A172 (cell line): Measurements from ENCODE around the gene CDK5RAP2. TPM values are rescaled to one million over a fixed set of nuclear protein-coding genes. Genes with fewer than 3 reads are reported as not detected.
"Not testable (repeated sequence)": the region's sequence is repeated elsewhere in the genome, so short reads cannot be mapped to it uniquely, and the experiment has no call there.

Experiments used
- DNase-seq: peaks from one replicate; pipeline ENCODE4 v3.0.0-alpha.2; 2015; ENCODE audit warnings: low spot score
- total RNA-seq: library from RNA; depleted of rRNA; stranded (reverse); fragments of >200 nt; shearing (Covaris generic); gene quantifications from 2 replicates; pipeline ENCODE4 v1.2.3, GENCODE V29; 2014

CDK5RAP2 gene
- total RNA-seq, 1 experiment from 2014 or later, result 34.8 TPM

DNA sequence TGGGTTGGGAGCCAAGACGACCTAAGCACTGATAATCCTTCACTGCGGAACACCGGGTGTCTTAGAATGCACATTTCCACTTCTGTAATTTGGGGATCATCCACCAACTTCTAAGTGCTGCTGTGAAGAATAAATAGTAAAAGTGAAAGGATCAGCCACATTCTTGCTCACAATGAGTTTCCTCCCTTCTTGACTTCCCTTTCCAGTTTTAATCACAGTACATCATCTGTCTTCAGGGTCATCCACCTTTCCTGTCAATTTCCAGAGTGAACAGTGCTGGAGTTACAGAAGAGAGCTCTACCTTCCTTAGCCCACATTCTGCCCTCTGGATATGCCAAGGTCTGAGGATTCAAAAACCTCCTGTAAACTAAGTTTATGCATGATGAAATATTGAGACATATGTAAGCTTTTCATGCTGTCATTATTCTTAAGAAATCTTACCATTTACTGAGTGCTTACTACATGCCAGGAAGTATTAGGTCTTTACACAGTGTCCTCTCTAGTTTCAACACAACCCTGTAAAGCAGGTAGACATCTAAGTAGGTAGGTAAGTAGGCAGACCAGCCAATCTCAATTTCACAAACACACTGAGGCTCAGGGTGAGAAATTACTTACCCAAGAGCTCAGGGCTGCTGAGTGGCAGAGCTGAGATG is 105.2 kb downstream of the CDK5RAP2 start:
- no peak for DNase-seq

DNA sequence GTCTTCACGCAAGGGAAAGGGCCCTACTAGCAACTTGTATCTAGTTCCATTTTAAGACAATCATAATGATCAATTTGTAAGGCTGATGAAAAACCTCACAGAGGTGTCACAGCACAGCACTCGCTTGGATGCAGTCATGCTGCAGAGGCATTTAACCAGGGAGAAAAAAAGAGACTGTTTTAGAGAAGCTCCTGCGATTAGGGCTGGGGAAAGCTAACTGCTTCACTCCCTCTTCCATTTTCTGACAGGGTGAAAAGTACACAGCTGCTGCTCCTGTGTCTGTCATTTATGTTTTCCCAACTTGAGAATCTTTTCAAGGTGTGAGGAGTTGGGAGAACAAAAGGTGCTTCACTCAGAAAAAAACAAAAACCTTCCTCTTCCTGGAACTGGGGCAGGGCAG is 106.4 kb downstream of the CDK5RAP2 start:
- DNase-seq, result no peak

DNA sequence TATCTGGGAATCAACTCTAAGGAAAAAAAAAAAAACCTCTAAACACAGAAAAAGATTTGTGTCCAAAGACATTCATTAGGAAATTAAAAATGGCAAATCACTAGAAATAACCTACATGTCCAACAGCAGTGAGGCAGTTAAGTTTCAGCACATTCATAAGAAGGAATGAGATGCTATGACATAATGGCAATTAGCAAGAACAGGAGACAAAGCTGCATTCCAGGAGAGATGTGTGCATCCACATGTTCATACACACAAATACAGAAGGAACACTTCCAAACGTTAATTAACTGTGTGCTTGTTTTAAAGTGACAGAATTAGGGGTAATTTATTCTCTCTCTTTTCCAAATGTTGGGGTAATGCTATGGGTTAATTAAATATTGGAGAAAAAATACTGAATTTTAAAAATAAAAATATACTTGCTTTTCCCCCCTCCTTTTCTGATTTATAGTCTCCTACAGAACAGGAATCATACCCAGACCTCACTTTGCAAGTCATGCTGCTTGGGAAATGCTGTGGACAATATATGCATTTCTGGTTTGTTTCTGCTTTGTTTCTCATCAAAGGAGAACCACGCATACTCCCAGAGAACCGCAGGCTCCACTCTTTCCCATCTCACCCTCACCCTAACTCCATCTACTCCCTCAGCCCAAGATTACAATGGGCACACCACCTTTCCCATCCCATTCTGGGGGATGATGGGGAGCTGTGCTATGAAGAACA is 114.1 kb downstream of the CDK5RAP2 start:
- DNase-seq, result no peak

DNA sequence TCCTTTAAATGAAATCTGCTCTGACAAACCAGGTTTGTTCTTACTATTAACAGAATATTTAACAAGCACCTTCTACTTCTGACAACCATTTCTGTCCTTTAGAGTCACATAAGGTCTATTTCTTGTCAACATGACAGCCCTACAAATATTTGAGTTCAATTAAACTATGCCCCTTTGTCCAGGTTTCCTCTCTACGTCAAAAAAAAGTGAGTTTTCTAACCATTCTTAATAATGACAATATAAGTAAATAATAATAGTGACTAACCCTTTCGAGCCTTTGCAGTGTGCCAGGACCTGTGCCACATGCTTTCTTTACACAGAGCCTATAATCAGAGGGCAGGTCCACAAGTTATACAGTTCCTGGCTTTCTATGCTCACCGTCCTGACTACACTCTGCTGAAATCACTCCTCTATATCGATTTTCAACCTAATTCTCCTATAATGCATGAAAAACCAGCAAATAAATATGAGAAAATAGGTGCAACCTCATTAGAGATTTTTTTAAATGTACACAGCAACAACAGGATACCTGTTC is 115.0 kb downstream of the CDK5RAP2 start:
- DNase-seq, result no peak

DNA sequence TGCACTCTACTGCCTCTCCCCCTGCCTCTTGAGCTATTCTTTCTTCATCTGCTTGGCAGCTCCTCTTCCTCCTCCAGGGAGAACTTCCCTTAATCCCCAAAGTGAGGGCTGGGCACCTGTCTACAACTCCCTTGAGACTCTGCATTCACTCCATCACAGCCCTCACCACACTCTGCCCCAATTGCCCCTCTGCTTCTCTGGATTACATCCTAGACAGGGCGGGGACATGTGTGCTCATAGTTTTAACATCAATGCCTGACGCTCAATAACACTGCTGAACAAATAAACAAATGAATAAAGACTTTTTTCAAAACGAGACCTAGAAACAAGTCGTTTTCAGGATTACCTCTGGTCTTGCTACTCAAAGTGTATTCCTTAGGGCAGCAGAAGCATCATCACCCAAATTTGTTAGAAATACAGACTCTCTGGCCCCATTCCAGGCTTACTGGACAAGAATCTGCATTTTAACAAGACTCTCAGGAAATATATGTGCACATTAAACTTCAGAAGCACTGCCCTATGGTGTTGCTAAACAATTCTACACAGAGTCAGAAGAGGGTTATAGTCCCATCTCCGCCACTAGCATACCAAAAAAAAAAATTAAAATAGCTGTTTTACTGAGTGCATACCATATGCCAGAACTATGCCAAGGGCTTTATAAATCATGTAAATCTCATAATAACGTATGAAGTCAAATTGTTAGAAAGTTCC is 115.6 kb downstream of the CDK5RAP2 start:
- no peak for DNase-seq

DNA sequence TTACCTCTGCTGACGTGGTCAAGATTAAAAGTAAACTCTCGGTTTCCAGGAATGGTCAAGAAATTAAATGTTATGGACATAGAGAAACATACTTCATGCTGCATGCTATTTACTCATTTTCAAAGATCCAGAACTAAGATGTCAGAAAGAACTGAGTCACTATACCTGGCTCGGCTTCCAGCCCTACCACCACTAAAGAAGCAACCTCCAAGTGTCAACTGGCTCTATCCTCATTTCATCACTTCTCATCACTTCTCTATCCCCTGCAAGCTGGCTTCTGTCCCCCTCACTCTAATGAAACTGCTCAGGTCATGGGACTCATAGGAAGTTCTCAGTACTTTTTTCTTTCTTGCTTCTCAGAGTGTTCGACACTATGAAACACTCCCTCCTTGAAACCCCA is 116.2 kb downstream of the CDK5RAP2 start:
- DNase-seq, result no peak

DNA sequence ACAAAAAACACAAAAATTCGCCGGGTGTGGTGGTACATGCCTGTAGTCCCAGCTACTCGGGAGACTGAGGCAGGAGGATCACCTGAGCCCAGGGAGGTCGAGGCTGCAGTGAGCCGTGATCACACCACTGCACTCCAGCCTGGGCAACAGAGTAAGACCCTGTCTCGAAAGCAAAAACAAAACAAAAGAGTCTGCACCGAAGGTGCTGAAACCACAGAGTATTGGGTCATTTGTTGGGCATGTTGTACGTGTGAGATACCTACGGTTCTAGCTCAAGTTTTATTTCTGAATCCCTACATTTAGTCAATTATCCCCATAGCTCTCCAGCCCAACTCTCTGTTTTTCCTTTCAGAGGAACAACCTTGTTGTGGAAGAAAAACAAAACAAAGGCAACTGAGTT is 118.3 kb downstream of the CDK5RAP2 start:
- not testable (repeated sequence) for DNase-seq

DNA sequence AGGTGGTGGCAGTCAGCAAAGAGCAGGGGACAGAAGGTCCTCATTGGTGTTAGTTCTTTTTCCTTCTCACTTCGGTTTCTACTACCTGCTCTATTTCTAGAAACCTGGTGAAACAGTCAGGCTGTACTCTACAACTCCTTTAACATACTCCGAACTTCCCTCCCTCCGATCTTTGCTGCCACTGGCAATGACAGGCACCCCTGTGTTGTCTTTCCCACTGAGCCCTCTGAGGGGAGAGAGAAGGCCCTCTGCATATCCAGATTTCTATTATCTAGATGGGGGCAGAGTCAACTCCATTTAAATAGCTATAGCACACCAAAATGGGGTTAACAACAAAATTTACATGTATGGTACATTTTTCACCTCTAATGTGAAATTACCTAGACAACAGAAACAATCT is 123.7 kb downstream of the CDK5RAP2 start:
- no peak for DNase-seq

DNA sequence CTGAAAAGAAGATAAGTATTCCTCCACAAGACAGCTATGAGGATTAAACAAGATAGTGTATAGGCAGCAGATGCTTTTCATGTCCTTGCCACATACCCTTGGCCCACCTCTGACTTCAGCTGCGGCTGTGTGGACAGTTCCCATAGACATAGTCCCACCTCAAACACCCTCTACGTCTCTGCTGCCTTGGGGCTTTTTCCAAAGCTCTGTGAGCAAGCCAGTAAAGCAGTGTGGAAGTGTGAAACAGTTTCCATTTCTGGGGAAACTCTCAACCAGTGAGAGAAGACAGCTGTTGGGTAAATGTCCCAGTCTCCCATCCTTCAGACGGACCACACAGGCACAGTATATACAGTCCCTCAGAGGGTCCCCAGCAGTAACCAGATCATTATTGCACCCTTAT is 125.5 kb downstream of the CDK5RAP2 start:
- DNase-seq, result no peak

DNA sequence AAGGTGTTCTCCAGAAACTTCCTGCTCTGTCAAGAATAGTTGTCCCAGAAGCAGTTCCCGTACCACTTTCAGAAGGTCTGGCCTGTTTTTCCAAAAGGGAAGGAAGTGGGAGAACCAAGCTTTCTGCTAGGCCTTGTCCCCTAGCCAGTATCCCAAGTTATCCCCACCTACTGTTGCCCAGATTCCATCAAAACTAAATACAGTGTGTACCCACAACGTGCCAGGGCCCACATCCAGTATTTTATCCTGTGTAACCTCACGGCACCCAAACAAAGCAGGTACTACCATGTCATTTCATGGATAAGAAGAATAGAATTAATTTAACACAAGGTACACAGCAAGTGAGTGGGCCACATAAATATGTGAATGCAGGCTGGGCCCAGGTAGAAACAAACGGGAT is 126.2 kb downstream of the CDK5RAP2 start:
- DNase-seq, result no peak

DNA sequence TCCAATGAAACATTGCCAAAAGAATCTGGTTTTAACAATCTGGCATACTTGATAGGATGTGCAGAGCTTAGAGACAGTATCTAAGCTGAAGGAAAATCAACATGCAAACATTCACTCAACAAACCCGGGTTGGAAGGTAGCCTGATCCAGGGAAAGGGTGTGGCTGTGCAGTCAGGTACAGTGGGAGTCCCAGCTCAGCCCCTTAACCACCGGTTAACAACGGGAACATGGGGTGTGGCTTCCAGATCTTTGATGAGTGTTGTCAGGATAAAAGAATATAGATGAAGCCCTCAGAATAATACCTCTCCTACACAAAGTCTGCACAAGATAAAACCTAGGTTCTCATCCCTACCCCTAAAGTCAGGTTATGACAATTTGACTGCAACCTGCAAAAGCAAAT is 127.3 kb downstream of the CDK5RAP2 start:
- DNase-seq, result no peak

DNA sequence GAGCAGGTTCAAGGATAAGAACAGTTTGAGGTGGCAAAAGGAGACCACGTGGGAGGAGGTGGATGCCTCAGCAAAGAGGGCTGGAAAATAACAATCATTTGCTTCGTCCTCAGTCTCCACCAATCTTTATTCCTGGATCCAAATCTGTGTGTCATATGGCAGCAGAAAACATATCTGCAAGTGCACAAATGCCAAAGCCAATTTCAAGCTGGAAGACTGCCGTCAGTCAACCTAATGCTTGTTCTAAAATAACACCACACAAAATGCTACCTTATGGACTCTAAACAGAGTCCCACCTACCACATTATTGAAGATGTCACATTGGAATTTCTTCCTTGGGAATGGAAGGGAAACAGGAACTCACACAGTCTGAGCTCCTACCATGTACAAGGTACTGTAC is 129.1 kb downstream of the CDK5RAP2 start:
- DNase-seq, result no peak

DNA sequence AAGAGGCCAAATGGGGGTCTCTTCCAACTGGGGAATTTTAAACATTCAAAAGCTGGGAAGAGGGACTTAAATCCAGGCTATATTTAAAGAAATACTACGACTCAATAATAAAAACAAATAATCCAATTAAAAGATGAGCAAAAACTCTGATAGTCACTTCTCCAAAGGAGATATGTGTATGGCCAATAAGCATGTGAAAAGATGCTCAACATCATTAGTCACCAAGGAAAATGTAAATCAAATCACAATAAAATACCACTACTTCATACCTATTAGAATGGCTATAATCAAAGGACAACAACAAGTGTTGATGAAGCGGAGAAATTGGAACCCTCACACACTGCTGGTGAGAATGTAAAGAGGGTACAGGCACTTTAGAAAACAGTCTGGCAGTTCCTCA is 130.4 kb downstream of the CDK5RAP2 start:
- no peak for DNase-seq

DNA sequence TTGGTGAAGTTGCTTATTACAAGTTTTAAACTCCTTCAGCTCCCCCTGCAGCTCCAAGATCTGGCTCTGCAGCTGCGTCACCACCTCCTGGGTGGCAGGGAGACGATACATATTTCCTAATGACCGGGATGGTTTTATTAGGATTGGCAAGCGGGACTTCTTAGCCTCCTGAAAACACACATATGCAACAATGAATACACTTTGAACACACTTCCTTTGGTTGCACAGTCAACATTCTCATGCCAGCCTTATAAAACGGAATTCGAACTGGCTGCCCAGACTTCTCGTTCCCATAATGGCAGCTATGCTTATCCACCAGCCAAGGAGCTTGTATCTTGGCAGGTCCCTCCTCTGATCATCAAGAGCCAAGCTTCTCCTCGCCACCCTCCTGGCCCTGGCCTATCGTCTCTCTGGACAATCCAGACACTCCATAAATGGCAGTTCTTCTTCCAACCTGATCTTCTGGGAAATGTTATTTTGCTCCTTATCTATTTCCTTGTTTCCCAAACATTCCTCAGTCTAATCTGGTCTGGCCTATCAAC is 131.9 kb downstream of the CDK5RAP2 start:
- DNase-seq, result no peak

DNA sequence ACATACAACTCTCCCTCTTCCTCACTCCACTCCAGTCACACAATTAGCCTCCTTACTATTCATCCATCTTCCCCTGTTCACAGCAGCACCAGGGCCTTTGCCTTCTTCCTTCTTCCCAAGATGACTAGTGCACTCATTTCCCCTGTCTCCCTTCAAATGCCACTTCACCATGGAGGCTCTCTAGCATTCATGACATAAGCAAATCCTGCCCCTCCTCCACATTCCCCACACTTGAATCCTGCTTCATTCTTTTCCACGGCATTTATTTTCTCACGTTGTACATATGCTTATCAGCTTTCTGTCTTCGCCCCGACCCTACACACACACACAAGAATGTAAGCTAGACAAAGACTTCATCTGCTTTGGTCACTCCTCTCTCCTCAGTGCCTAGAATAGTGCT is 133.3 kb downstream of the CDK5RAP2 start:
- no peak for DNase-seq

DNA sequence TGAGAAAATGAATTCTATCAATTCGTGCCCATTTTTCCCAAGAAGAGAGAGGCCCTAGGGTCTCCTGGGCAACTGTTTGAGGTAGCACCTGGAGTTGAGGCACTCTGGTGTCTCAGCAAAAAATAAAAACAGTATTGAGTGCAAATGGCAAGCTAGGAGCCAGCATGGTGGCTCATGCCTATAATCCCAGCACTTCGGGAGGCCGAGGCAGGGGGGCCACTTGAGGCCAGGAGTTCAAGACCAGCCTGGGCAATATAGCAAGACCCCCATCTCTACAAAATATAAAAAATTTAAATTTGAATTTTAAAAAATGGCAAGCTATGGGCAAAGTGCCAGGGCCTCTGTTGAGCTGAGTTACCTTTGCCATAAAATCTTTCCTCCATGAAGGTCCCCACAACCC is 136.0 kb downstream of the CDK5RAP2 start:
- no peak for DNase-seq

DNA sequence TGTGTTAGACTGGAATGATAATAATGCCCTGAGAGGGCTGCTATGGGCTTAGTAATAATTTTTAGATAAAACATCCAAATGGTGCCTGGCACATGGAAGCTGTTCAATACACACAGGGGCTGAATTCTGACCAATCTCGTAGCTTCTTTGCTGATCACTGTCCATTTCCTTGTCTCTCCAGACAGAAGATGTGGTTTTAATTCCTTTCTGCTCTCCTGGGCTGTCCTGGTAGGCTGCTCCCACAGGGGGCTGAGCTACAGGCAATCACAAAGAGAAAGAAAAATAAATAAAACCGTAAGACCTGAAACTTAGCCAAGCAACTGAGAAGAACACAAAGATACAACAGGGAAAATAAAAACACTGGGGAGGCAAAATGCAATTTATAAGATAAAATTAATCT is 136.5 kb downstream of the CDK5RAP2 start:
- DNase-seq, result no peak

DNA sequence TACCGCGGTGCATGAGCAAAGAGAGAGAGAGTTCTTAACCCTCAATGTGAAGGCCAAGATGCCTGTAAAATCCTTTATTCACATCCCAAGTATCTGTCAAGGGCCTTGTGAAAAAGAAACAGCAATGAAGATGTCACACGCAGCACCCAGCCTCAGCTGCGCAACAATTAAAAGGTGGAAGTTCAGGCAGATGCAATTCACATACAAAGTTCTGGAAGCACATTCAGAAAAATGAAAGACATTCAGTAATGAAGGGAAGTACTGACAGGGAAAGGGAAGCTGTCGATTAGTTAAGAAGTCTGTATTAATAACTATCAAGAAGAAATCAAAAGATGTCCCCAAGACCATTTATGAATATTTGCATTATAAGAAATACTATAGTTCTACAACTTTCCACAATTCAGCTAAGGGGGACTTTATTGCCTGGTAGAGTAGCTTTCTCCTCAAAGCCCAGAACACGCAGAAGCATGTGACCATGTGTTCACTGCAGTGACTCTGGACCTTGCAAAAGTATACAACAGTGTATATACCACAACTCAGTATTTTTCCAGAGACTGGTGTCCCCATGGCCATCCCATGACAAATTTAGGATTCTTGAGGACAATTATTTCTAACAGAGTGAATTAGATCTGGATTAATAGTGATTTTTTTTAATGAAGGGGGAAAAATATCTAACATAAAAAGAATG is 137.5 kb downstream of the CDK5RAP2 start:
- no peak for DNase-seq

DNA sequence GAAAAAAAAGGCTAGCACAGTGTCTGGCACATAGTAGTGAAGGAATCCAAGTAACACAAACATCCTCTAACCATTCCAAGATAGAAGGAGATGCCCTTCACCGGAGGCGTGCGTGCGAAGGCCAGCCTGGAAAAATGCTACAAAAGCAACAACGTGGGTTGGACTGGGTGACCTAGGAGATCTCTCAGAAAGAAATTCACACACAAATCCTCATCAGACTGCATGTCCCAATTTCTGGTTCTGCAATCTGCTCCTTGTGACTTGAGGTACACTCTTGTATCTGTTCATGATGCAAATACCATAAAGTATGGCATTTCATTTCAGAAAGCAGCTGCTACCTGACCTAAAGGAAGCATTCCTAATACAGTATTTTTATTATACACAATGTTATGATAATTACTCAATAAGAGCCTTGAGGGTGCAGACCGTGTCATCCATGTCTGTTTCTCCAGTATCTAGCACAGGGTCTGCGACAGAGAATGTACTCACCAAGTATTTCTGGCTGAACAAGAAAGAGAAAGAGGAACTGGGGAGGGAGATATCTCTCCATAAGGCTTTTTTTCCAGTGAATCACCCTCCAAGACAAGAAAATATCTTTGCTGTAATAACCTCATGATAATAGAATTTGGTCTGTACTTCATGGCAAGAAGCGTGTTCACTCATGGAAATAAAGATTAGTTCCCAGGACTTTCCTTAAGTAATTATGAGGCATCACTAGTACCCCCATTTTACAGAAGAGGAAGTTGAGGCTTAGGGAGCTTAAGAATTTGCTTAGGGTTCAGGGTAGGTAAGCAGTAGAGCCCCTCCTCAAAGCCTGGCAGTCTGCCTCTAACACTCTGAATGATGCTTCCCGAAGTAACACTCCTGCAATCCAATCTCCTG is 138.3 kb downstream of the CDK5RAP2 start:
- no peak for DNase-seq

DNA sequence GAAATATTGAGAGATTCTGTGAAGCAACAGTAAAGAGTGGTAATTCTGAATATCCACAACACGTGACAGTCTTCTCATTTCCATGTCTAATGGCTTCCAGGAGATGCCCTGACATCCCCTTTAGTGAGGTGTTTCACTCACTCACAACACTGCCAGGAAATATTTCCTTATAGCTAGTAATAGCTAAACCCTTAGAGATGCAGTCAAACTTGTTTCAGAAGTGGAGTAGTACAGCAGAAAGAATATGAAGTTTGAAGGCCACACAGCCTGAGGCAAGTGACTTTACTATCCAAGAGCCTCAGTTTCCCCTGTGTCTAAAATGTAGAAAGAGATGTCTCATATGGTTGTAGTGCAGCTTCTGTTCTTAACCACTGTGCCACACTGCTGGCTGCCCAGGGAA is 139.2 kb downstream of the CDK5RAP2 start:
- DNase-seq, result no peak

DNA sequence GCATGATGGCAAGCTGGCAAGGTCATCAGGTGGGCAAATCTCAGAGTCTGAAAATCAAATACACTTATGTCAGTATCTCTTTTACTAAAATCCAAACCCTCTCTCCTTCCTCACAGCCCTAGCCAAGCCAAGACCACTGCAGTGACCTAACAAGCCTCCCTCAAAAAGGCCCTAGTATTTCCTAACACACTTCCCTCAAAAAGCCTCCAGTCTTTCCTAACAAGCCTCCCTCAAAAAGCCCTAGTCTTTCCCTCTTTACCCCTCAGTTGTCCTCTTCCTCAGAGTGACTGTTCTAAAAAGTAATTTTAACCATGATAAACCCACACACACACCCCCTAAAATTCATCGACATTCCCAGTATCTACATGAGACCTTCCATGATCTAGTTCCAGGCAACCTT is 140.0 kb downstream of the CDK5RAP2 start:
- DNase-seq, result no peak
